ENCODE measurements around the gene AHRR. TPM values are rescaled to one million over a fixed set of nuclear protein-coding genes. Genes with fewer than 3 reads are reported as not detected.
A peak's percentile ranks its signal among the peaks of the same experiment; 100 is the strongest.
"Not testable (repeated sequence)": the region's sequence is repeated elsewhere in the genome, so short reads cannot be mapped to it uniquely, and the experiment has no call there.

The AHRR gene
- total RNA-seq, 1 donor: 31.9 TPM

- no peak overlapping the region for H3K4me3 ChIP-seq (ENCODE audit: low read depth, low read length)
- no peak for TF ChIP-seq CTCF (IDR thresholded peaks at IDR 0.05; ENCODE audit: insufficient read depth, low read length)
- DNase-seq (ENCODE audit: low read depth): no peak
Observed at GRCh38 chr5:307306-307705, 14.2 kb upstream of the AHRR start.

DNA sequence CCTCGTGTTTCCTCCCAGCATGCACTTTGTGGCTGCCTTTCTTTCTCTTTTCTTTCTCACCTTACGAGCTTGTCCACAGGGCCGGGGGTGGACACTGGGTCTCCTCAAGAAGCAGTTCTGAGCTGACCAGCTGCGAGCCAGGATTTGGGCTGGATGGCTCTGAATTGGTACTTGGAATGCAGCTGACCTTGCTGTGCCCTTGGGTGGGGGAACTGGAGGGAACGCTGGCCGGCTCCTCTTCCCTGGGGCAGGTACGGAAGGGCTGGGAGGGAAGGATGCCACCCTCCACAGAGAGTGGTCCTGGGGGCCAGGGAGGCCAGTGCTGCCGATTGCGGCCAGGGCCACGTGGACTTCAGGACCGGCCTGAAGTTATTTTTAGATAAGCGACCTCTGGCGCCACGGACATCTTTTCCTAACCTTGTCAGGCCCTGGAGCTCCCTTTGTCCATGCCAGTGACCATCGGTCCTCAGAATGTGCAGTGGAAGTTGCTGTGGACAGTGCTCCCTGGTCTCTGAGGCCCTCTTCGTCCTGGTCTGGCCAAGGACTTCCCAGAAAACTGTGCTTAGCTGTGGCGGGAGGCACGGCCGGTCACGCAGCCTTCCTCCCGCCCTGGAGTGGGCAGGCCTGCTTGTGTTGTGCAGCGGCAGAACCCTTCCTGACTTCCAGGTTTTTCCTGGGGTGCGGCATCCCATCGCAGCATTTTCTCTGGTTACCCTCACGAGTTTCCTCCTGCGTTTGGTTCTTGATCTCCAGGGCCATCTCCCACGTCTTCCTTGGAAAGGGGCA lies 13.5 kb upstream of the AHRR start:
- DNase-seq (ENCODE audit: low read depth): no peak
- H3K4me3 ChIP-seq (ENCODE audit: low read depth, low read length): no peak overlapping the region
- no peak for TF ChIP-seq CTCF (IDR thresholded peaks at IDR 0.05; ENCODE audit: insufficient read depth, low read length)

DNA sequence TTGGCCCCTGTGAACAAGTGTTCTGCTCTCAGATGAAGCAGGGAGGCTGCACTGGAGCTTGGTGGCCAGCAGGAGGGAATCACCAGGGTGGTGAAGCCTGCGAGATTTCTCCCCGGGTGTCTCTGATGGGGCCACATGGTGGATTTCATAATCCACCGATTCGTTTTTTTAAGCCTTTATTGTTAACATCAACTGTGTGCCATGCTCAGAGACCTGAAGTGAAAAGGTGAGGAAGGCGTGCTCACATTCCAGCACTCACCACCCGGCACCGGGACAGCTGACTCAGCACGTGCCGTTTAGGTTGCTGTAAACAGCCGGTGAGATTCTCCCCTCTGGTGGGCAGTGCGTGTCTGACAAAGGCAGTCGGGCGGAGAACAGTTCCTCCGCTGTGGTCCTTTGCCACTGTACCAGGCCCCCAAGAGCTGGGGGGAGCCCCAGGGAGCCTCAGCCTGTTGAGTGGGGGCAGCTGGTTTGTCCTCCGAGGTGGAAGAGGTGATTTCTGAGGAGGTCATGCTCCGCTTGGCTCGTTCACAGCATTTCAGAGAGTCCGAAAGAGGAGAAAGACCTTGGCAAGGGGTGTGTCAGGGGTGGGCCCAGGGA lies 12.7 kb upstream of the AHRR start:
- peak; percentile 63 for DNase-seq (ENCODE audit: low read depth)
- peak; percentile 62 for TF ChIP-seq CTCF (IDR thresholded peaks at IDR 0.05; ENCODE audit: insufficient read depth, low read length)
- H3K4me3 ChIP-seq (ENCODE audit: low read depth, low read length): no peak overlapping the region

GRCh38 chr5:309831-310230 lies 11.7 kb upstream of the AHRR start:
- not testable (repeated sequence) for H3K4me3 ChIP-seq (ENCODE audit: low read depth, low read length); DNase-seq (ENCODE audit: low read depth)

DNA sequence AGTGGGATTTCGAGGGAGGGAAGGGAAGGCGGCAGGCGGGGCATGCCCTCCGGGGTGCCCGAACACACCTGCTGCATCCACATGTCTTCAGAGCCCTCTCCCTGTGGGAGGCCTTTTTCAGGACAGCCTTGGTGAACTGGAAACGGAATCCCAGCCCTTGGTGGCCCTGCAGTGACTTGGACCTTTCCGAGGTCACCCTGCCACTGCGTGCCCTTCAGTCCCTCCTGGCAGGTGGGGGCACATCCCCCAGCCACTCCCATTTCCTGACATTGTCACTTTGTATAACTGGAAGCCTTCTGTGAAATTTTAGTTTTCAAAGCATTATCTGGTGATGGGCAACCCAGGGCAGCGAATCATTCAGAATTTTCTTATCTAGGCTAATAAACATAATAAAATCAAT lies 11.0 kb upstream of the AHRR start:
- TF ChIP-seq CTCF (IDR thresholded peaks at IDR 0.05; ENCODE audit: insufficient read depth, low read length): no peak
- H3K4me3 ChIP-seq (ENCODE audit: low read depth, low read length): no peak overlapping the region
- DNase-seq (ENCODE audit: low read depth): no peak

DNA sequence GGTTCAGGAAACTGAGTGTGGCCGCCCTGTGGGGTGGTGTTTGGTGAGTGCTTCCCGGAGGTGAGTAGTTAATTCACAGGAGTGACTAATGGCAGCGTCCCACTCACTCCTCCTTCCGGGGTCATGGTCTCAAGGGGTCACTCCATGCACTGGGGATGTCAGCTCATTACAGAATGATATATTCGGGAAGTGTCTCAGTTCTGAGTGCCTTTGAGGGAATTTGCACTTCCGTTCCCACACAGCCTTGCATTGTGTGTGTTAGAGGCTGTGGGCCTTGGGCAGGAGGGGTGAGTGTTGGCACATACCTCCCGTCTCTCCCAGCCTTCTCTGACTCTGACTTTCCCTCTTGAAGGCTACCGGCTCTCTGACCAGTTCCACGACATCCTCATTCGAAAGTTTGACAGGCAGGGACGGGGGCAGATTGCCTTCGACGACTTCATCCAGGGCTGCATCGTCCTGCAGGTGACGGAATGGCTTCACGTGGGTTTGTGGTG lies 10.5 kb upstream of the AHRR start:
- TF ChIP-seq CTCF (IDR thresholded peaks at IDR 0.05; ENCODE audit: insufficient read depth, low read length): no peak
- DNase-seq (ENCODE audit: low read depth): no peak
- H3K4me3 ChIP-seq (ENCODE audit: low read depth, low read length): no peak overlapping the region

DNA sequence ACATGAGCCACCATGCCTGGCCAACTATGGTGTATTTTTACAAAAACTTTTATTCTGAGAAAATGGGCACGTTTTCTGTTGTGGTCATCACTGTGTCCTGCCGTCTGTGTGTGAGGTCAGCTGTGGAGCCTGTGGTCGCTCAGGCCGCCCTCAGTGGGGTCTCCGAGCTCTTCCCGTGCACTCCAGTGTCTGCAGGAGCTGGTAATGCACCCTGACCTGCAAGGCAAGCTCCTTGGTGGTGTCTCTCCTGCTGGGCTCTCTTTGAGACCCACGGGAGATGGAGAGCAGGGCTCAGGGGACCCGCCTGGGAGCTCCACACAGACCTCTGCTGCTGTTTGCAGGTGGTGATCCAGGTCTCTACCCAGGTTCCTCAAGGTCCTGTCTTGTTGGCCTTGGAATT lies 9.6 kb upstream of the AHRR start:
- no peak for DNase-seq (ENCODE audit: low read depth)
- TF ChIP-seq CTCF (IDR thresholded peaks at IDR 0.05; ENCODE audit: insufficient read depth, low read length): no peak
- no peak overlapping the region for H3K4me3 ChIP-seq (ENCODE audit: low read depth, low read length)

Data from fibroblast of the aortic adventitia (primary cell).